ENCODE data around the gene RERG. TPM values are rescaled to one million over a fixed set of nuclear protein-coding genes. Genes with fewer than 3 reads are reported as not detected.

The RERG gene
- total and polyA plus RNA-seq, 2 donors (not counting 3 experiments of a cell fraction or from before 2014, with no cell fraction given) = not detected

- no peak overlapping the region for H3K4me2 ChIP-seq (ENCODE audit: insufficient read depth, low read length)
- no peaks in the 10 kb centered on the region for H3K36me3 ChIP-seq (ENCODE audit: control insufficient read depth in 2 of 2, extremely low read depth in 1 of 2, insufficient read depth in 2 of 2, low read length in 2 of 2)
- H3K4me1 ChIP-seq (ENCODE audit: control insufficient read depth, extremely low read depth, insufficient read depth, low read length) = no peaks in the 10 kb centered on the region
- dilution Hi-C loops (cut with MboI; ENCODE audit: extremely low pct_ligation_motif_present, low sequenced_read_pairs) (no loop called here), intact Hi-C loops (cut with micrococcal nuclease) (no loop called here)
- H3K79me2 ChIP-seq (ENCODE audit: control insufficient read depth, insufficient read depth, low read length) = no peaks in the 10 kb centered on the region
- H3K4me3 ChIP-seq (replicated peaks in 1 of 3; ENCODE audit: insufficient read depth in 1 of 3, low read depth in 1 of 3, low read length in 3 of 3) = no peak overlapping the region
- no peaks in the 10 kb centered on the region for H4K20me1 ChIP-seq (replicated peaks; ENCODE audit: control insufficient read depth, extremely low read depth, insufficient read depth, low read length)
- FAIRE-seq = no peak
- no peaks in the 10 kb centered on the region for H3K27me3 ChIP-seq (ENCODE audit: control insufficient read depth in 2 of 2, insufficient read depth in 2 of 2, low read length in 2 of 2)
- H3K9me3 ChIP-seq (replicated peaks; ENCODE audit: control insufficient read depth, insufficient read depth, low read length) = no peaks in the 10 kb centered on the region
- no peak overlapping the region for H2AFZ ChIP-seq (ENCODE audit: low read depth, low read length)
- H3K9ac ChIP-seq (replicated peaks; ENCODE audit: extremely low read depth, insufficient read depth, low read length) = no peak overlapping the region
- no peak overlapping the region for H3K27ac ChIP-seq (ENCODE audit: insufficient read depth, low read depth, low read length)
- no peak for TF ChIP-seq GATA2 (IDR thresholded peaks at IDR 0.05; ENCODE audit: insufficient read depth, insufficient read length, low read depth, low read length)
- TF ChIP-seq JUN (IDR thresholded peaks at IDR 0.05; ENCODE audit: borderline replicate concordance, insufficient read depth, insufficient read length, low read depth) = no peak
- no peak for TF ChIP-seq CTCF (IDR thresholded peaks at IDR 0.05; ENCODE audit: extremely low read depth in 1 of 2, insufficient read depth in 1 of 2, low read depth in 1 of 2, low read length in 2 of 2)
- H3K9me1 ChIP-seq (replicated peaks; ENCODE audit: control insufficient read depth, extremely low read depth, insufficient read depth, low read length) = no peaks in the 10 kb centered on the region
- no peak for DNase-seq (ENCODE audit: low read depth, low spot score)
- CTCF ChIA-PET = no interaction called here
- no TSS peak for BruUV-seq (replicated peaks)
- POLR2A ChIA-PET = no interaction called here
Observed at GRCh38 chr12:15188127-15188526, 33.1 kb downstream of the RERG start.

- no TSS peak for BruUV-seq (replicated peaks)
- H3K4me3 ChIP-seq (replicated peaks in 1 of 3; ENCODE audit: insufficient read depth in 1 of 3, low read depth in 1 of 3, low read length in 3 of 3) = no peak overlapping the region
- H3K9ac ChIP-seq (replicated peaks; ENCODE audit: extremely low read depth, insufficient read depth, low read length) = no peak overlapping the region
- H3K36me3 ChIP-seq (ENCODE audit: control insufficient read depth in 2 of 2, extremely low read depth in 1 of 2, insufficient read depth in 2 of 2, low read length in 2 of 2) = no peaks in the 10 kb centered on the region
- no peaks in the 10 kb centered on the region for H3K4me1 ChIP-seq (ENCODE audit: control insufficient read depth, extremely low read depth, insufficient read depth, low read length)
- H4K20me1 ChIP-seq (replicated peaks; ENCODE audit: control insufficient read depth, extremely low read depth, insufficient read depth, low read length) = no peaks in the 10 kb centered on the region
- H3K9me1 ChIP-seq (replicated peaks; ENCODE audit: control insufficient read depth, extremely low read depth, insufficient read depth, low read length) = no peaks in the 10 kb centered on the region
- H3K79me2 ChIP-seq (ENCODE audit: control insufficient read depth, insufficient read depth, low read length) = no peaks in the 10 kb centered on the region
- POLR2A ChIA-PET = no interaction called here
- no peaks in the 10 kb centered on the region for H3K9me3 ChIP-seq (replicated peaks; ENCODE audit: control insufficient read depth, insufficient read depth, low read length)
- dilution Hi-C loops (cut with MboI; ENCODE audit: extremely low pct_ligation_motif_present, low sequenced_read_pairs) (no loop called here), intact Hi-C loops (cut with micrococcal nuclease) (no loop called here)
- FAIRE-seq = no peak
- no peaks in the 10 kb centered on the region for H3K27me3 ChIP-seq (ENCODE audit: control insufficient read depth in 2 of 2, insufficient read depth in 2 of 2, low read length in 2 of 2)
- H3K27ac ChIP-seq (ENCODE audit: insufficient read depth, low read depth, low read length) = no peak overlapping the region
- no peak for DNase-seq (ENCODE audit: low read depth, low spot score)
- TF ChIP-seq POLR2AphosphoS5 (IDR thresholded peaks at IDR 0.05; ENCODE audit: insufficient read depth, low read depth, low read length) (no peak), GATA2 (IDR thresholded peaks at IDR 0.05; ENCODE audit: insufficient read depth, insufficient read length, low read depth, low read length) (no peak), JUN (IDR thresholded peaks at IDR 0.05; ENCODE audit: borderline replicate concordance, insufficient read depth, insufficient read length, low read depth) (no peak), FOS (IDR thresholded peaks at IDR 0.05; ENCODE audit: borderline replicate concordance, insufficient read depth, low read length) (no peak), MAX (IDR thresholded peaks at IDR 0.05; ENCODE audit: insufficient read depth, insufficient read length) (no peak), POLR2A (IDR thresholded peaks at IDR 0.05; ENCODE audit: low read depth, low read length) (no peak), CTCF (IDR thresholded peaks at IDR 0.05; ENCODE audit: extremely low read depth in 1 of 2, insufficient read depth in 1 of 2, low read depth in 1 of 2, low read length in 2 of 2) (no peak), EZH2 (IDR thresholded peaks at IDR 0.05; ENCODE audit: borderline replicate concordance, low read depth, low read length, severe bottlenecking) (no peak), MYC (IDR thresholded peaks at IDR 0.05; ENCODE audit: low read depth, low read length) (no peak)
- H3K4me2 ChIP-seq (ENCODE audit: insufficient read depth, low read length) = no peak overlapping the region
- CTCF ChIA-PET = interaction anchor here (1.0 to 2.9 kb wide), 3 partner anchors 11 to 35 kb away, joined by 3 to 9 read pairs (median 7); partner anchors contain the start of gene RERG
- no peak overlapping the region for H2AFZ ChIP-seq (ENCODE audit: low read depth, low read length)
Observed at GRCh38 chr12:15186597-15186996, 34.6 kb downstream of the RERG start.
